Keratinocyte (primary cell): ENCODE measurements around the gene BCAS4. TPM values are rescaled to one million over a fixed set of nuclear protein-coding genes. Genes with fewer than 3 reads are reported as not detected.

ENCODE experiments used
- DNase-seq: peaks from one replicate; pipeline ENCODE4 v3.0.0-alpha.2; 2011; ENCODE audit warnings: low read depth, missing footprints, low spot score
- FAIRE-seq: peaks from 2 replicates; lab custom pipeline; 2011; peaks lifted over from hg19 to GRCh38; lab: Jason Lieb, UNC
- H2AFZ ChIP-seq: 2 replicates; pipeline ENCODE4 v1.6.0; 2012; ENCODE audit warnings: low read length, control low read depth, inconsistent platforms; ENCODE audit not compliant: control insufficient read depth
- H3K27ac ChIP-seq: 2 replicates; pipeline ENCODE4 v1.5.1; 2011; ENCODE audit warnings: low read length; ENCODE audit not compliant: control insufficient read depth, insufficient read depth
- H3K27me3 ChIP-seq: 3 replicates; pipeline ENCODE4 v1.6.0; 2011; ENCODE audit warnings: low read length; ENCODE audit not compliant: control insufficient read depth, insufficient read depth; ENCODE audit errors: extremely low read depth
- H3K36me3 ChIP-seq, 2 experiments: 2 replicates in 1 of 2; 3 replicates in 1 of 2; pipeline ENCODE4 v1.5.1; 2011; ENCODE audit warnings: low read length in 2 of 2, mild to moderate bottlenecking in 1 of 2; ENCODE audit not compliant: control insufficient read depth in 2 of 2, insufficient read depth in 2 of 2; ENCODE audit errors: extremely low read depth in 1 of 2
- H3K4me1 ChIP-seq: 3 replicates; pipeline ENCODE4 v1.5.1; 2011; ENCODE audit warnings: low read length; ENCODE audit not compliant: control insufficient read depth, insufficient read depth; ENCODE audit errors: extremely low read depth
- H3K4me2 ChIP-seq: 3 replicates; pipeline ENCODE4 v1.6.0; 2011; ENCODE audit warnings: low read depth, low read length; ENCODE audit not compliant: control insufficient read depth, insufficient read depth; ENCODE audit errors: extremely low read depth
- H3K4me3 ChIP-seq, 3 experiments: fragments of 200-600 bp in 1 of 3; sonication (generic) in 1 of 3; 2 replicates in 2 of 3; 3 replicates in 1 of 3; pipeline ENCODE4 v1.5.1; 2011 to 2016; ENCODE audit warnings: low read length in 3 of 3, mild to moderate bottlenecking in 3 of 3, control low read depth in 2 of 3, inconsistent platforms in 1 of 3, low read depth in 1 of 3, mixed read lengths in 1 of 3, mixed run types in 1 of 3, moderate library complexity in 1 of 3; ENCODE audit not compliant: control insufficient read depth in 2 of 3, insufficient read depth in 2 of 3; ENCODE audit errors: extremely low read depth in 1 of 3
- H3K79me2 ChIP-seq: 2 replicates; pipeline ENCODE4 v1.6.0; 2012; ENCODE audit warnings: low read length; ENCODE audit not compliant: control insufficient read depth, insufficient read depth
- H3K9ac ChIP-seq: 3 replicates; pipeline ENCODE4 v1.6.0; 2011; ENCODE audit warnings: low read length; ENCODE audit not compliant: control insufficient read depth, insufficient read depth; ENCODE audit errors: extremely low read depth
- H3K9me1 ChIP-seq: 3 replicates; pipeline ENCODE4 v1.6.0; 2011; ENCODE audit warnings: low read length; ENCODE audit not compliant: control insufficient read depth, insufficient read depth; ENCODE audit errors: extremely low read depth
- H3K9me3 ChIP-seq: 2 replicates; pipeline ENCODE4 v1.5.1; 2012; ENCODE audit warnings: low read depth, low read length; ENCODE audit not compliant: control insufficient read depth
- H4K20me1 ChIP-seq: 3 replicates; pipeline ENCODE4 v1.6.0; 2011; ENCODE audit warnings: low read length; ENCODE audit not compliant: control insufficient read depth, insufficient read depth; ENCODE audit errors: extremely low read depth
- EZH2 ChIP-seq: IDR thresholded peaks from one replicate; pipeline ENCODE4 v1.6.1; 2012; ENCODE audit warnings: inconsistent platforms, mild to moderate bottlenecking, low read length, moderate library complexity
- dilution Hi-C: fragments of 300-500 bp; cut with MboI; formaldehyde crosslinking; loops from one replicate; pipeline ENCODE4 v1.7.0; 2020; ENCODE audit warnings: low sequenced_read_pairs; ENCODE audit not compliant: extremely low pct_ligation_motif_present
- polyA plus RNA-seq, 5 experiments: library from polyadenylated mRNA; depleted of rRNA in 3 of 5; stranded (reverse) in 3 of 5; stranded (forward) in 1 of 5; unstranded in 1 of 5; fragments of >200 nt; gene quantifications; 1 replicate in 1 of 5; 2 replicates in 3 of 5; 3 replicates in 1 of 5; pipeline versions ENCODE4 v1.2.1 to v1.2.3, GENCODE V29; 2011 to 2012; ENCODE audit warnings: missing spikeins in 2 of 5, low read depth in 1 of 5, low replicate concordance in 1 of 5
- TF ChIP-seq, protein P1 (sequence below), 3 experiments: IDR thresholded peaks in 1 of 3; conservative IDR thresholded peaks in 1 of 3; optimal IDR thresholded peaks in 1 of 3; 2 replicates in 2 of 3; 3 replicates in 1 of 3; pipeline versions ENCODE3 to v1.5.1; 2011; ENCODE audit warnings: low read length in 3 of 3, mild to moderate bottlenecking in 3 of 3, moderate library complexity in 2 of 3, control low read depth in 1 of 3, inconsistent platforms in 1 of 3; ENCODE audit not compliant: insufficient read depth in 2 of 3; ENCODE audit errors: extremely low read depth in 1 of 3

The BCAS4 gene
- polyA plus RNA-seq, 1 donor (not counting 4 experiments of a cell fraction or from before 2014, with no cell fraction given) = 13.8 TPM

DNA sequence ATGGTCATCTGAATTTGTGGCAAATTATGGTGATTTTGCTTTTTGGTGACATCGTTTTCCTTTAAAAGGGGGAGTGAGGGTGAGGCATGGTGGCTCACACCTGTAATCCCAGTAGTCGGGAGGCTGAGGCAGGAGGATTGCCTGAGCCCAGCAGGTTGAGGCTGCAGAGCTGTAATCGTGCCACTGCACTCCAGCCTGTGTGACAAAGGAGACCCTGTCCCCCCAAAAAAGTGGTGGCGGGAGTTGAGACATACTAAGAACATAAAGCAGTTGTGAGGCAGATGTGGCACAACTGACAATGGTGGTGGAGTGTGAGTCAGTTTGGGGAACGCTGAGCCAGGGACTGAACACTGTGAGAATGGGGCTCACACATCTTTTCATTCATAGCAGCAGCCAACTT is 90.9 kb downstream of the BCAS4 start:
- Histone ChIP-seq H3K9me1 (no peaks in the 10 kb centered on the region), H3K79me2 (no peaks in the 10 kb centered on the region), H3K4me2 (no peak overlapping the region), H3K9me3 (no peaks in the 10 kb centered on the region), H3K27ac (no peak overlapping the region), H4K20me1 (no peaks in the 10 kb centered on the region), H3K9ac (no peak overlapping the region), H3K27me3 (no peaks in the 10 kb centered on the region), H3K4me3 (no peak overlapping the region), H2AFZ (no peak overlapping the region), H3K4me1 (no peaks in the 10 kb centered on the region), H3K36me3 (peaks cover 6 to 7% of the 10 kb centered on the region in 2 experiments)
- dilution Hi-C loops = no loop called here
- no peak for TF ChIP-seq EZH2
- TF ChIP-seq, protein P1, sequence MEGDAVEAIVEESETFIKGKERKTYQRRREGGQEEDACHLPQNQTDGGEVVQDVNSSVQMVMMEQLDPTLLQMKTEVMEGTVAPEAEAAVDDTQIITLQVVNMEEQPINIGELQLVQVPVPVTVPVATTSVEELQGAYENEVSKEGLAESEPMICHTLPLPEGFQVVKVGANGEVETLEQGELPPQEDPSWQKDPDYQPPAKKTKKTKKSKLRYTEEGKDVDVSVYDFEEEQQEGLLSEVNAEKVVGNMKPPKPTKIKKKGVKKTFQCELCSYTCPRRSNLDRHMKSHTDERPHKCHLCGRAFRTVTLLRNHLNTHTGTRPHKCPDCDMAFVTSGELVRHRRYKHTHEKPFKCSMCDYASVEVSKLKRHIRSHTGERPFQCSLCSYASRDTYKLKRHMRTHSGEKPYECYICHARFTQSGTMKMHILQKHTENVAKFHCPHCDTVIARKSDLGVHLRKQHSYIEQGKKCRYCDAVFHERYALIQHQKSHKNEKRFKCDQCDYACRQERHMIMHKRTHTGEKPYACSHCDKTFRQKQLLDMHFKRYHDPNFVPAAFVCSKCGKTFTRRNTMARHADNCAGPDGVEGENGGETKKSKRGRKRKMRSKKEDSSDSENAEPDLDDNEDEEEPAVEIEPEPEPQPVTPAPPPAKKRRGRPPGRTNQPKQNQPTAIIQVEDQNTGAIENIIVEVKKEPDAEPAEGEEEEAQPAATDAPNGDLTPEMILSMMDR (optimal IDR thresholded peaks at IDR 0.05 in 1 of 3, IDR thresholded peaks at IDR 0.05 in 1 of 3, conservative IDR thresholded peaks at IDR 0.05 in 1 of 3; ENCODE audit: extremely low read depth in 1 of 3, insufficient read depth in 2 of 3, low read length in 3 of 3) = no peak
- FAIRE-seq = no peak
- DNase-seq = no peak

DNA sequence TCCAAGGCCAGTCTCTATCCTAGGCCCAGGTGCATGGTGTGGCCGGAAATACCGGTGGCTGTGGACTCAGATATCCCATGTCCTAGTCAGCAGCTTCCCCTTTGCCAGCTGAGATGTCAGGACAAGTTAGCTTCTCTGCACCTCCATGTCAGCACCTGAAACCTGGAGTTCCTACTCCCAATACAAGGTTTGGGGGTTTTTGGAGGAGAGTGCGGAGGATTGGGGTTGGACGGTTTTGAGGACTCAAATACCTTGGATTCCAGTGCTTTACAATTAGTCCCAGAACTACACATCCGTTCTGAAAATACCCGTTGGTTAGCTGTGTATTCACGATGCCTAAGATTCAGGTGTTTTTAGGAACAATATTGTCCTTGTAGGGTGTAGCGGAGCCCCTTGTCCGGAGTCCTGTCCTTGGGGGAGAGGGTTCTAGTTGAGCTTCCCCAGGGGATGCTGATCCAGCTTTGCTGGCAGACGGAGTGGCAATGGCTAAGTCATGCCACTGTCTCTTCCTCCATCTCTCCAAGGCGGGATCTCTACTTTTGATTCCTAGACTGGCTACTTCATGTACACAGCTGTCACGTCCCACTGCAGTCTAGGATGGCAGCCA is 91.4 kb downstream of the BCAS4 start:
- no peak overlapping the region for H2AFZ ChIP-seq
- H3K27me3 ChIP-seq = no peaks in the 10 kb centered on the region
- H3K36me3 ChIP-seq = peaks cover 9 to 11% of the 10 kb centered on the region in 2 experiments
- H3K4me1 ChIP-seq = no peaks in the 10 kb centered on the region
- no peaks in the 10 kb centered on the region for H3K9me1 ChIP-seq
- no peak overlapping the region for H3K4me3 ChIP-seq
- H3K27ac ChIP-seq = no peak overlapping the region
- dilution Hi-C loops = no loop called here
- H3K79me2 ChIP-seq = peaks cover 3% of the 10 kb centered on the region
- no peak for TF ChIP-seq EZH2
- TF ChIP-seq, protein P1 (optimal IDR thresholded peaks at IDR 0.05 in 1 of 3, IDR thresholded peaks at IDR 0.05 in 1 of 3, conservative IDR thresholded peaks at IDR 0.05 in 1 of 3; ENCODE audit: extremely low read depth in 1 of 3, insufficient read depth in 2 of 3, low read length in 3 of 3) = no peak
- FAIRE-seq (no peak), DNase-seq (no peak)
- no peaks in the 10 kb centered on the region for H3K9me3 ChIP-seq
- H3K9ac ChIP-seq = no peak overlapping the region
- H3K4me2 ChIP-seq = no peak overlapping the region
- no peaks in the 10 kb centered on the region for H4K20me1 ChIP-seq
